Neuron (in vitro differentiated cells): ENCODE measurements around the gene HRH1.

ENCODE experiments used
- H2AFZ ChIP-seq: one replicate; pipeline ENCODE4 v1.6.1; 2013; ENCODE audit warnings: low read depth, mild to moderate bottlenecking, inconsistent platforms, low read length, moderate library complexity
- H3K27me3 ChIP-seq: one replicate; pipeline ENCODE4 v1.6.1; 2013; ENCODE audit warnings: low read length; ENCODE audit not compliant: insufficient read depth
- H3K36me3 ChIP-seq: one replicate; pipeline ENCODE4 v1.6.1; 2013; ENCODE audit warnings: low read length; ENCODE audit not compliant: insufficient read depth
- H3K4me1 ChIP-seq: one replicate; pipeline ENCODE4 v1.6.1; 2013; ENCODE audit warnings: low read length; ENCODE audit not compliant: insufficient read depth
- H3K4me3 ChIP-seq: 2 replicates; pipeline ENCODE4 v1.5.1; 2013; ENCODE audit warnings: mild to moderate bottlenecking, low read length, moderate library complexity
- H3K9me3 ChIP-seq: one replicate; pipeline ENCODE4 v1.6.1; 2013; ENCODE audit warnings: low read length

Gene HRH1

DNA sequence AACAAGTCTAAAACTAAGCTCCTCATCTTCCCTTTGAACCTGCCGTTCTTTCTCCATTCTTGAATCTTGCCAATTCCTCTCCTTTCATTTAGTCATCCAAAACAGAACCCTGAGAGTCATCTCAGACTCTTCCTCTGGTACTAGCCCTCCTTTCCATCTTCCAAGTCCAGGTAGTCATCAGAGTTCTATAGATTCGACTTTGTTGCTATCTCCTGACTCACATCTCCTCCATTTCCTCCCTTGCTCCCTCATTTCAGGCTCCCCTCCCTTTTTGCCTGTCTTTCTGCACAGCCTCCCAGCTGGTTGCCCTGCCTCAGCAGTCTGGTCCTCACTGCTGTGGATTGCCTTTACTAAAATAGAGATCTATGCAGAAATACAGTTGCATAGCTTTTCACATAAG is 122.6 kb downstream of the HRH1 start:
- peaks cover 7% of the 10 kb centered on the region for H3K4me1 ChIP-seq

DNA sequence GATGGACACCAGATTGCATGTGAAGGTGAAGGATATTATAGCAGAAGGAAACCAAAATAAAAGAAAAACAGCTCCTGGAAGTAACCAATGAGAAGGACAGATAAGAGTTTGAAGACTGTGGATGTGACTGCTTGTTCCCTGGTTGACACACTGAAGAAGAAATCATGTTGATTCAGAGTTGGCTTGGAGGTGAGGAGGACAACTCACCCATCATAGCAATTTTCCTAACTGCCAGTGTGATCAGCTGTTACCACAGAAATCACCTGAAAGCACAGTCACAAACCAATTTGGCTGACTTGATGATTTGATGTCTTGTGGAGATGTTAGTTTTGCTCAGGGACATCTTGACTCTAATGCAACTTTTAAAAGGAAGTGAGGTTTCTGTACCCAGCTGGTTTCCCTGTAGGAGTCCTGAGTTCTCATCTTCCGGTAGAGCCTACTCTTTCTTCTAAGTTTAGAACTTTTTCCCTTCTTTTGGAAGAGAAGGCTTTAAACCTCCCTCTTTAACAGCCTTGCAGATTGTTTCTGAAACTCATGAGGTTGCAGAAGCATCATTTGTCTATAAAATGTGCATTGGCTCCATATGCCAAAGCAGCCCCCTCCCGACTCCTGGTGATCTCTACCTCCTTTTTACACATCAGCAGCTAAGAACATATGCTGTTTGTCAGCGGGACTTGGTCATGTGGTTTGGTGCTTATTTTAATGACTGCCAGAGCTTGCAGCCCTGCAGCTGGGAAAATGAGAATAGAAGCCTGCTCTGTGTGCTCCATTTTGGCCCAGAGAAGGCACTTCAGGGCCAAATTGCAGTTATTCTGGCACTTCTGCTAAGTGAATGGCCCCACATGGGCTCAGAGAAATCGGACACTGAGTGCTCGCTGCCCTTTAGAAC is 128.2 kb downstream of the HRH1 start:
- H3K27me3 ChIP-seq = no peaks in the 10 kb centered on the region
- H3K4me3 ChIP-seq = no peak overlapping the region
- no peaks in the 10 kb centered on the region for H3K4me1 ChIP-seq
- no peak overlapping the region for H2AFZ ChIP-seq
- no peaks in the 10 kb centered on the region for H3K9me3 ChIP-seq
- H3K36me3 ChIP-seq = peaks cover 11% of the 10 kb centered on the region

More for the DNA sequence above, 122.6 kb downstream of the HRH1 start:
- Histone ChIP-seq H3K4me3 (no peak overlapping the region), H3K27me3 (no peaks in the 10 kb centered on the region), H3K9me3 (no peaks in the 10 kb centered on the region), H3K36me3 (peaks cover 2% of the 10 kb centered on the region), H2AFZ (no peak overlapping the region)

- Histone ChIP-seq H2AFZ (no peak overlapping the region), H3K27me3 (no peaks in the 10 kb centered on the region), H3K36me3 (peaks cover 11% of the 10 kb centered on the region), H3K9me3 (no peaks in the 10 kb centered on the region), H3K4me1 (no peaks in the 10 kb centered on the region), H3K4me3 (no peak overlapping the region)
Measured at GRCh38 chr3:11283139-11283475, 128.8 kb downstream of the HRH1 start.

DNA sequence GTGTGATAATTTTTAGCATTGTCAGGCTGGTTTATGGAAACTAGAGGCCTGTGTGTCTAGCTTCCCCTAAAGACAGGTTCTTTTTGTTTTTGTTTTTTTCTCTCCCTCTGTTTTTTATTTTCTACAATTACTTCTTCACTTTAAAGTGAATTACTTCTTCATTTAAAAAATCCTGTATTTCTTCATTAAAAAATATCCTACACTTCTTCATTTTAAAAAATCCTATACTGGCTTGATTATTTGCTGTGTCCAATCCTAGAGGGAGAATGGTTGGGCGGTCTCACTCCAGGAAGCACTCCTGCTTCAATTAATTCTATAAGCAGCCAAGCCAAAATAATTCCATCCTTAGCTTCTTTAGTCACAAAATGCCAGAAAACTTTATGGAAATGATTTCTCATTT is 129.7 kb downstream of the HRH1 start:
- H3K4me1 ChIP-seq = no peaks in the 10 kb centered on the region

GRCh38 chr3:11285471-11285870 is 131.2 kb downstream of the HRH1 start:
- no peaks in the 10 kb centered on the region for H3K27me3 ChIP-seq
- peaks cover 9% of the 10 kb centered on the region for H3K36me3 ChIP-seq
- no peaks in the 10 kb centered on the region for H3K9me3 ChIP-seq
- H3K4me1 ChIP-seq = no peaks in the 10 kb centered on the region
- H3K4me3 ChIP-seq = no peak overlapping the region
- H2AFZ ChIP-seq = no peak overlapping the region

More for the DNA sequence above, 129.7 kb downstream of the HRH1 start:
- Histone ChIP-seq H3K9me3 (no peaks in the 10 kb centered on the region), H3K36me3 (peaks cover 9% of the 10 kb centered on the region), H3K27me3 (no peaks in the 10 kb centered on the region), H3K4me3 (no peak overlapping the region), H2AFZ (no peak overlapping the region)

- Histone ChIP-seq H3K36me3 (peaks cover 6% of the 10 kb centered on the region), H2AFZ (no peak overlapping the region), H3K9me3 (no peaks in the 10 kb centered on the region), H3K4me3 (no peak overlapping the region), H3K27me3 (no peaks in the 10 kb centered on the region), H3K4me1 (no peaks in the 10 kb centered on the region)
Measured at GRCh38 chr3:11287404-11287803, 133.1 kb downstream of the HRH1 start.

DNA sequence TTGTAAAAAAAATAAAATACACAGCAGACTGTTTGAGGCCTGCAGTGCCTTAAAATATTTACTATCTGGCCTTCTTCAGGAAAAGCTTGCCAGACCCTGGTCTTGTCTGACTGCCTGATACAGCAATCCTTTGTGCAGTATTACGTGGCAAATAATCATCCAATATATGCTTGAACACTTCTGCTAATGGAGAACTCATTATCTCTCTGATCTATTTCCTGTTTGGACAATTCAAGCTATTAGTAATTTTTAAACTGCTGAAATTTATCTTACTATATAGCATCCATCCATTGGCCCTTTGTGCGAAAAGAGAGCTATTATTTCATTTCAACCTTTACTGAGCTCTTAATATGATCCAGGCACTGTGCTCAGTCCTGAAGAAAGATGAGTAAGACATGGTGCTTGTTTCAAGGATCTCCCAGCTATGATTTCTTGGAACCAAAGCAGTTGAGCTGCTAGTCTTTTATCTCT is 133.8 kb downstream of the HRH1 start:
- Histone ChIP-seq H3K4me1 (no peaks in the 10 kb centered on the region), H2AFZ (no peak overlapping the region), H3K36me3 (peaks cover 5% of the 10 kb centered on the region), H3K4me3 (no peak overlapping the region), H3K27me3 (no peaks in the 10 kb centered on the region), H3K9me3 (no peaks in the 10 kb centered on the region)

- H3K9me3 ChIP-seq = no peaks in the 10 kb centered on the region
- no peaks in the 10 kb centered on the region for H3K27me3 ChIP-seq
- no peaks in the 10 kb centered on the region for H3K4me1 ChIP-seq
- no peaks in the 10 kb centered on the region for H3K36me3 ChIP-seq
- H3K4me3 ChIP-seq = no peak overlapping the region
- H2AFZ ChIP-seq = no peak overlapping the region
Measured at GRCh38 chr3:11288786-11289637, 134.7 kb downstream of the HRH1 start.

DNA sequence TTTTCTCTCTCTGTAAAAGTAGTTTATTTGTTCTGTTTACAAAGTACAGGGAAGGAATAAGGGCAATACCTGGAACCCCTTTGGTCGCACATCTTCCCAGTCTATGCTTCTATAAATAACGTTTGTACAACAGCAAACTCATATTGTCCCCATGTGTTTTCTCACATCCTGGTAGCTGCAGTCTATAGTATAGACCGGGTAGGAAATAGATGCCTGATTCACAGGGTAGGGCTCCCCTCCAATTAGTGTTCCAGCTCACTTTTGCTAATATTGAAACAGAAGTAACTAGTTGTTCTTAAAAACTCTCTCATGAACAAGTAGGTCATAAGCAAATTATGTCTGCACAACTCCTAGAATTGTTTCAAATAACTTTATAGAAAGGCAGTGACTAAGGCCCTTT is 135.6 kb downstream of the HRH1 start:
- Histone ChIP-seq H2AFZ (no peak overlapping the region), H3K9me3 (no peaks in the 10 kb centered on the region), H3K36me3 (no peaks in the 10 kb centered on the region), H3K27me3 (no peaks in the 10 kb centered on the region), H3K4me1 (no peaks in the 10 kb centered on the region), H3K4me3 (no peak overlapping the region)

GRCh38 chr3:11290743-11291680 is 136.7 kb downstream of the HRH1 start:
- H3K36me3 ChIP-seq = no peaks in the 10 kb centered on the region
- no peaks in the 10 kb centered on the region for H3K9me3 ChIP-seq
- H2AFZ ChIP-seq = no peak overlapping the region
- no peaks in the 10 kb centered on the region for H3K27me3 ChIP-seq
- H3K4me3 ChIP-seq = no peak overlapping the region
- no peaks in the 10 kb centered on the region for H3K4me1 ChIP-seq

GRCh38 chr3:11291808-11292207 is 137.5 kb downstream of the HRH1 start:
- no peaks in the 10 kb centered on the region for H3K27me3 ChIP-seq
- H3K4me1 ChIP-seq = no peaks in the 10 kb centered on the region
- H3K9me3 ChIP-seq = no peaks in the 10 kb centered on the region
- H3K4me3 ChIP-seq = no peak overlapping the region
- no peaks in the 10 kb centered on the region for H3K36me3 ChIP-seq
- no peak overlapping the region for H2AFZ ChIP-seq

- Histone ChIP-seq H3K36me3 (peaks cover 21% of the 10 kb centered on the region), H3K4me3 (no peak overlapping the region), H3K4me1 (no peaks in the 10 kb centered on the region), H3K27me3 (no peaks in the 10 kb centered on the region), H2AFZ (no peak overlapping the region), H3K9me3 (no peaks in the 10 kb centered on the region)
Measured at GRCh38 chr3:11297126-11297525, 142.8 kb downstream of the HRH1 start.
